Testis (tissue), 2 donors: ENCODE results near the gene TUBB3.
A peak's percentile ranks its signal among the peaks of the same experiment; 100 is the strongest.

Experiments
- POLR2A ChIP-seq: fragments of 450-650 bp; IDR thresholded peaks from one replicate; pipeline ENCODE4 v1.6.1; 2017; ENCODE audit warnings: antibody characterized with exemption, mild to moderate bottlenecking, moderate library complexity
- TF ChIP-seq, protein P1 (sequence below), 3 experiments: fragments of 450-650 bp in 2 of 3; fragments of 200-600 bp in 1 of 3; sonication (generic) in 1 of 3; IDR thresholded peaks; one replicate each; pipeline ENCODE4 v1.5.1; 2016 to 2019; ENCODE audit warnings: antibody characterized with exemption in 3 of 3, mild to moderate bottlenecking in 2 of 3, moderate library complexity in 1 of 3

DNA sequence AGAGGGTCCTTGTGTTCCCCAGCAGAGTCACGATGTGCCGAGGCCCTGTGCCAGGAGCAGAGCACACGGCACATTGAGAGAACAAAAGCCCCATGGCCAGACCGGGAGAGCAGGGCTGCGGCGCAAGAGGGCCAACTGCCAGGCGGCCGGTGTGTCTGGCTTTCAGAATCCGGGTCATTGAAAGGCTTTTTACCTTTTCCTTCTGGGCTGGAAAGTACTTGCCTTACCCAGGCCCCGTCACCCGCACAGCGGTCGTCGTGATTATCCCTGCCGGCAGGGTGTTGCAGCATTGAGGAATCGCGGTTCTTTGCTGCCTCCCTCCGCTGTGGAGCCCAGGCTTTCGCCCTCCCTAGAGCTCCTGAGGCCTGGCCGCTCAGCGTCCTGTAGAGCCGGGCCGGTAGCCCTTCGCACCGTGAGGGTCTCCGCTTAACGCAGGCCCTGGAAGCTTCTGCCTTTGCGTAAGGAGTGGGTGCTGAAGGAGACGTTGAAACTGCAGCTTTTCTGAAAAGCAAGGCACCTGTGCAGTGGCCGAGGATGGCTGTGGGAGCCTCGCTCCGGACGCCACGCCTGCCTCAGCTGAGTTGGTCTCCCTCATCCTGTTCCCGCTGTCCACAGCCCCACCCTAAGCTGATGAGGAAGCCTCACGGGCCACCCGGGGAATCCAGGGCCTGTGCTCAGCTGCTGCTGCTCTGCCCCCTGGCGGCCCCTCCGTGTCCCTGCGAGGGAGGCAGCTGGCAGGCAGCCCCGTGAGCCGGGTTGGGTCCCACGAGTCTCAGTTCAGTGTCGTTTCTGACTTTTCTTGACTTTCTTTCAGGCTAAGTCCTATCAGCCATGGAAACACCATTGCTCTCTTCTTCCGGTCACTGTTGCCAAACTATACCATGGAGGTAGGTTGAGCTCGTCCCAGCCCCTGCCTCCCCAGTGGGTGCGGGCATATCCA is 13.1 kb upstream of the TUBB3 start:
- TF ChIP-seq, protein P1, sequence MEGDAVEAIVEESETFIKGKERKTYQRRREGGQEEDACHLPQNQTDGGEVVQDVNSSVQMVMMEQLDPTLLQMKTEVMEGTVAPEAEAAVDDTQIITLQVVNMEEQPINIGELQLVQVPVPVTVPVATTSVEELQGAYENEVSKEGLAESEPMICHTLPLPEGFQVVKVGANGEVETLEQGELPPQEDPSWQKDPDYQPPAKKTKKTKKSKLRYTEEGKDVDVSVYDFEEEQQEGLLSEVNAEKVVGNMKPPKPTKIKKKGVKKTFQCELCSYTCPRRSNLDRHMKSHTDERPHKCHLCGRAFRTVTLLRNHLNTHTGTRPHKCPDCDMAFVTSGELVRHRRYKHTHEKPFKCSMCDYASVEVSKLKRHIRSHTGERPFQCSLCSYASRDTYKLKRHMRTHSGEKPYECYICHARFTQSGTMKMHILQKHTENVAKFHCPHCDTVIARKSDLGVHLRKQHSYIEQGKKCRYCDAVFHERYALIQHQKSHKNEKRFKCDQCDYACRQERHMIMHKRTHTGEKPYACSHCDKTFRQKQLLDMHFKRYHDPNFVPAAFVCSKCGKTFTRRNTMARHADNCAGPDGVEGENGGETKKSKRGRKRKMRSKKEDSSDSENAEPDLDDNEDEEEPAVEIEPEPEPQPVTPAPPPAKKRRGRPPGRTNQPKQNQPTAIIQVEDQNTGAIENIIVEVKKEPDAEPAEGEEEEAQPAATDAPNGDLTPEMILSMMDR (IDR thresholded peaks at IDR 0.05) = peak; percentile 83 to 96 (median 89)
- no peak for TF ChIP-seq POLR2A
